Stomach (tissue), 9 donors: ENCODE measurements around the gene MLEC. TPM values are rescaled to one million over a fixed set of nuclear protein-coding genes. Genes with fewer than 3 reads are reported as not detected.

Experiments
- DNase-seq, 2 donors: peaks; one replicate each; pipeline versions ENCODE4 v3.0.0 to v3.0.0-alpha.2; 2013 to 2019
- H3K27ac ChIP-seq, 5 donors: fragments of 200-600 bp in 4 of 5; sonication (generic) in 4 of 5; one replicate each; pipeline ENCODE4 v1.5.1; 2013 to 2019; ENCODE audit warnings: mild to moderate bottlenecking in 1 of 5, moderate library complexity in 1 of 5
- H3K27me3 ChIP-seq, 3 donors: fragments of 200-600 bp; sonication (generic); one replicate each; pipeline ENCODE4 v1.5.1; 2017 to 2019; ENCODE audit warnings: mixed run types in 1 of 3
- H3K36me3 ChIP-seq, 4 donors: fragments of 200-600 bp; sonication (generic); 1 replicate in 3 of 4; 2 replicates in 1 of 4; pipeline ENCODE4 v1.5.1; 2016 to 2019
- H3K4me1 ChIP-seq, 4 donors: fragments of 200-600 bp; sonication (generic); one replicate each; pipeline ENCODE4 v1.5.1; 2016 to 2019
- H3K4me3 ChIP-seq, 4 donors: fragments of 200-600 bp; sonication (generic) in 3 of 4; one replicate each; pipeline ENCODE4 v1.5.1; 2016 to 2019; ENCODE audit warnings: mild to moderate bottlenecking in 1 of 4
- H3K9me3 ChIP-seq, 4 donors: fragments of 200-600 bp; sonication (generic); one replicate each; pipeline ENCODE4 v1.5.1; 2016 to 2019
- CTCF ChIP-seq, 7 experiments: fragments of 450-650 bp in 4 of 7; fragments of 200-600 bp in 3 of 7; sonication (generic) in 3 of 7; IDR thresholded peaks; one replicate each; pipeline ENCODE4 v1.5.1; 2016 to 2019; ENCODE audit warnings: antibody characterized with exemption in 7 of 7, control low read depth in 2 of 7, mild to moderate bottlenecking in 1 of 7
- EP300 ChIP-seq: sonication (generic); formaldehyde crosslinking; IDR thresholded peaks from one replicate; pipeline ENCODE4 v1.6.1; 2017; ENCODE audit warnings: antibody characterized with exemption
- POLR2A ChIP-seq, 4 donors: fragments of 450-650 bp; IDR thresholded peaks; one replicate each; pipeline ENCODE4 v1.6.1; 2016; ENCODE audit warnings: antibody characterized with exemption in 4 of 4, control low read depth in 2 of 4, mild to moderate bottlenecking in 1 of 4, moderate library complexity in 1 of 4
- POLR2AphosphoS5 ChIP-seq, 3 donors: sonication (generic); formaldehyde crosslinking; IDR thresholded peaks; one replicate each; pipeline ENCODE4 v1.6.1; 2016; ENCODE audit warnings: antibody characterized with exemption in 3 of 3
- WGBS, 5 donors: extraction: QIAGEN DNeasy Blood & Tissue Kit in 3 of 5; methylation state at CpG; one replicate each; pipeline versions ENCODE4 v1.1.5 to v1.1.7; 2013 to 2018; 5-methylcytosine and 5-hydroxymethylcytosine counted together
- intact Hi-C: fragments of 100-400 bp; cut with DNase I; formaldehyde crosslinking; loops from one replicate; pipeline ENCODE4 v1.15.1; 2023; ENCODE audit warnings: low total_unique reads
- polyA plus RNA-seq, 3 donors: library from polyadenylated mRNA; stranded (reverse); fragments of 200-250 nt; gene quantifications; one replicate each; pipeline ENCODE4 v1.2.3, GENCODE V29; 2013
- total RNA-seq, 5 donors: library from RNA; depleted of rRNA; stranded (reverse); fragments of >200 nt; gene quantifications; one replicate each; pipeline versions ENCODE4 v1.1.0 to v1.2.3, GENCODE V29; 2014 to 2016
- donor health status: healthy with polysubstance abuse.
- donor health status: Bipolar disorder and iron deficiency.
- donor health status: healthy.

MLEC gene
- total and polyA plus RNA-seq, 8 donors: 15.1 to 1,695 (median 45.0) TPM

GRCh38 chr12:120736404-120737331 is 49.7 kb downstream of the MLEC start:
- intact Hi-C loops: no loop called here
- H3K4me3 ChIP-seq: no peak overlapping the region
- TF ChIP-seq POLR2A (IDR thresholded peaks at IDR 0.05) (no peak), POLR2AphosphoS5 (IDR thresholded peaks at IDR 0.05) (no peak), CTCF (IDR thresholded peaks at IDR 0.05) (no peak), EP300 (no peak)
- DNase-seq: no peak
- peaks cover 0 to 65% (median 43%) of the 10 kb centered on the region in 4 donors for H3K36me3 ChIP-seq
- WGBS, 5 donors: 91 to 95% (median 93%) methylated on average over 26 to 38 of the region's 38 CpGs
- no peaks in the 10 kb centered on the region for H3K27me3 ChIP-seq
- no peaks in the 10 kb centered on the region for H3K4me1 ChIP-seq
- H3K9me3 ChIP-seq: no peaks in the 10 kb centered on the region
- H3K27ac ChIP-seq: no peak overlapping the region

GRCh38 chr12:120737557-120738251 is 50.8 kb downstream of the MLEC start:
- no peak for TF ChIP-seq CTCF (IDR thresholded peaks at IDR 0.05)
- TF ChIP-seq EP300: no peak
- no peak for TF ChIP-seq POLR2AphosphoS5 (IDR thresholded peaks at IDR 0.05)
- no peak for TF ChIP-seq POLR2A (IDR thresholded peaks at IDR 0.05)
- Histone ChIP-seq H3K4me3 (no peak overlapping the region), H3K4me1 (no peaks in the 10 kb centered on the region), H3K27ac (no peak overlapping the region), H3K27me3 (no peaks in the 10 kb centered on the region), H3K36me3 (peaks cover 0 to 58% (median 40%) of the 10 kb centered on the region in 4 donors), H3K9me3 (no peaks in the 10 kb centered on the region)
- WGBS, 5 donors: 86 to 92% (median 89%) methylated on average over 7 to 25 of the region's 25 CpGs
- intact Hi-C loops: no loop called here
- DNase-seq: no peak

GRCh38 chr12:120738252-120739030 is 51.5 kb downstream of the MLEC start:
- WGBS, 5 donors: 88 to 93% (median 89%) methylated on average over 24 to 31 of the region's 31 CpGs

More at GRCh38 chr12:120738252-120739030, 51.5 kb downstream of the MLEC start:
- H3K4me1 ChIP-seq: no peaks in the 10 kb centered on the region
- no peak for DNase-seq
- H3K27ac ChIP-seq: no peak overlapping the region
- intact Hi-C loops: no loop called here
- H3K4me3 ChIP-seq: no peak overlapping the region
- no peaks in the 10 kb centered on the region for H3K27me3 ChIP-seq
- peaks cover 0 to 58% (median 40%) of the 10 kb centered on the region in 4 donors for H3K36me3 ChIP-seq
- TF ChIP-seq POLR2A (IDR thresholded peaks at IDR 0.05): no peak
- TF ChIP-seq EP300: no peak
- no peak for TF ChIP-seq POLR2AphosphoS5 (IDR thresholded peaks at IDR 0.05)
- no peak for TF ChIP-seq CTCF (IDR thresholded peaks at IDR 0.05)
- no peaks in the 10 kb centered on the region for H3K9me3 ChIP-seq
